ENCODE data around the gene LRRC14B.
"Not testable (repeated sequence)": the region's sequence is repeated elsewhere in the genome, so short reads cannot be mapped to it uniquely, and the experiment has no call there.

The LRRC14B gene

DNA sequence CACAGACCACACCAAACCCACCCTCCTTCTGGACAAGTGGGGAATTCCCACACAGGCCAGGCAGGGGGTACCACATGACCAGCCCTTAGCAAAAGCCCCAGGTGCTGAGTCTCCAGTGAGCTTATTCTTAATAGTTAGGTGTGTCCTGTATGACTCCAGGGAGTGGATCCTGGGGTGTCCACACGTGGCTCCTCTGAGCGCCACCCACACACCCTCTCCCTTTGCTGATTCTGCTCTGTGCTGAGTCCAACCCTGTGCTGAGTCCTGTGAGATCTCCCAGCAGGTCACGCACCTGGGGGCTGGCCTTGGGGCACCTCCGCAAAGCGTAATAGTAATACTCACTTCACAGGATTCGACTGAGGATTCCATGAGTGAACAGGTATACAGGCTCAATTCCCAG lies 12.7 kb downstream of the LRRC14B start:
- TF ChIP-seq POU2F2 (IDR thresholded peaks at IDR 0.05; ENCODE audit: low read depth, low read length) (no peak), SPI1 (IDR thresholded peaks at IDR 0.05; ENCODE audit: low read depth, low read length) (no peak), POLR2AphosphoS5 (IDR thresholded peaks at IDR 0.05; ENCODE audit: low read depth, low read length) (no peak), TAF1 (IDR thresholded peaks at IDR 0.05; ENCODE audit: low read depth, low read length) (no peak), POLR2A (IDR thresholded peaks at IDR 0.05; ENCODE audit: low read depth, low read length) (no peak), PAX5 (IDR thresholded peaks at IDR 0.05; ENCODE audit: insufficient read depth, low read length, severe bottlenecking) (no peak)
- FAIRE-seq: no peak
- DNase-seq (ENCODE audit: insufficient read length, low spot score): no peak

DNA sequence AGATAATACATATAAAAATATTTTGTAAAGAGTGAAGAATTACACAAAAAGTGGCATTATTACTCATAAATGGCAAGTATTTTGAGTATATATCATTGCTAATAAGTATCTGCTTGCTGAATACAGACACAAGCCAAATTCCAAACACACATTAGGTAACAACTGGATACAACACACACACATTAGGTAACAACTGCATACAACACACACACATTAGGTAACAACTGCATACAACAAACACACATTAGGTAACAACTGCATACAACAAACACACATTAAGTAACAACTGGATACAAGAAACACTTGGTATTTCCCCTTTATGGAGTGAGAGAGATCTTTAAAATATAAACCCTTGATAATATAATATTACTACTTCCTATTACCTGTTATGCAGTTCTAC lies 13.2 kb downstream of the LRRC14B start:
- TF ChIP-seq POU2F2 (IDR thresholded peaks at IDR 0.05; ENCODE audit: low read depth, low read length) (no peak), POLR2A (IDR thresholded peaks at IDR 0.05; ENCODE audit: low read depth, low read length) (no peak), TAF1 (IDR thresholded peaks at IDR 0.05; ENCODE audit: low read depth, low read length) (no peak), SPI1 (IDR thresholded peaks at IDR 0.05; ENCODE audit: low read depth, low read length) (no peak), PAX5 (IDR thresholded peaks at IDR 0.05; ENCODE audit: insufficient read depth, low read length, severe bottlenecking) (no peak), POLR2AphosphoS5 (IDR thresholded peaks at IDR 0.05; ENCODE audit: low read depth, low read length) (no peak)
- FAIRE-seq (no peak), DNase-seq (ENCODE audit: insufficient read length, low spot score) (no peak)

DNA sequence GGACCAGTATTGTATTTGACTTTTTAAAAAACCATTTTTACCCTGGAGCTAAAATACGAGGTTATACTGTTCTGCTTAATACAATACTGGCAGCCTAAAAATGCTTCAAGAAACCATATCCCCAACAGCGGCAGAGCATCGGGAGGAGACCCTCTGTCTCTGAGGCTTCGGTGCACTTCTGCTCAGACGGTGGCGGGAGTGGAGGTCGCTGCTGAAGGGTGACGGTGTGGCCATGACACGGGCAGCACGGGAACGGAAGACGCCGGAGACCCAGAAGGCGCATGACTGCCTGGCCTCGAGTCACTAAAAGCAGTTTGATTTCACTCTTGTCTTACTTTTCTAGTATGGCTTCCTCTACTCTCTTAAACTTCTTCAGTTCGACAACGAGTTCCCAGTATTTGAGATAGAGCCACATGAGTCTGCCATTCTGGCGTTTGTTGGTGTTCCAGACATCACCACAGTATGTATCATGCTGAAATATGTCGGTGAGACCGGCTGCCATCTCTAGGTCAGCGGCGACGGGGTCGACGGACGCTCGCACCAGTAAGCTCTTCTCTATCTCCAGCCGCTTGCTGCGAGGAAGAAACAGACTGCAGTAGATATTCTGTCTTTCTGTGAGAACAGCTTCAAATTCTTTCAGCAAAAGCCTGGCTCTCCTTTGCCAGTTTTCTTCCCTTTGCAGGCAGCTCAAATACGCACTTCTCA lies 13.8 kb downstream of the LRRC14B start:
- no peak for FAIRE-seq
- DNase-seq (ENCODE audit: insufficient read length, low spot score): peak; percentile 1
- TF ChIP-seq POLR2A (IDR thresholded peaks at IDR 0.05; ENCODE audit: low read depth, low read length) (no peak), PAX5 (IDR thresholded peaks at IDR 0.05; ENCODE audit: insufficient read depth, low read length, severe bottlenecking) (no peak), SPI1 (IDR thresholded peaks at IDR 0.05; ENCODE audit: low read depth, low read length) (no peak), TAF1 (IDR thresholded peaks at IDR 0.05; ENCODE audit: low read depth, low read length) (no peak), POU2F2 (IDR thresholded peaks at IDR 0.05; ENCODE audit: low read depth, low read length) (no peak), POLR2AphosphoS5 (IDR thresholded peaks at IDR 0.05; ENCODE audit: low read depth, low read length) (no peak)

DNA sequence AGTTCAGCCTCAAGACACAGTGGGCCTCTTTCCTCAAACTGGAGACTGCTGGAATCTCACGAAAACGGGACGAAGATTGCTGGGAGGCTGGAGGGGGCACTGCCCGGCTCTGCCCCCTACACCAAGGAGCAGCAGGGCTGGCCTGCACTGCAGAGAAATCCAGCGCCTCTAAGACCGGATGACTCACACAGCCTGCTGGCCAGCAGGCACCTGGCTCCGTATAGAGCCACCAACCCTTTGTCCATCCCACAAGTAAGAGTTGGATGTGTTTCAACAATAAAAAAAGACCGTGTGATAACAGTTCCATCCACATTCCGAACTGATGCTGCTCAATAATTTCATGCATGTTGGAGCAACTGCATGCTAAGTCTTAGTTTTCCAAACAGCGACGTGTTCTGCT lies 15.1 kb downstream of the LRRC14B start:
- DNase-seq (ENCODE audit: insufficient read length, low spot score): peak; percentile 0
- FAIRE-seq: no peak
- TF ChIP-seq PAX5 (IDR thresholded peaks at IDR 0.05; ENCODE audit: insufficient read depth, low read length, severe bottlenecking) (no peak), POU2F2 (IDR thresholded peaks at IDR 0.05; ENCODE audit: low read depth, low read length) (no peak), TAF1 (IDR thresholded peaks at IDR 0.05; ENCODE audit: low read depth, low read length) (no peak), SPI1 (IDR thresholded peaks at IDR 0.05; ENCODE audit: low read depth, low read length) (no peak), POLR2A (IDR thresholded peaks at IDR 0.05; ENCODE audit: low read depth, low read length) (no peak), POLR2AphosphoS5 (IDR thresholded peaks at IDR 0.05; ENCODE audit: low read depth, low read length) (no peak)

DNA sequence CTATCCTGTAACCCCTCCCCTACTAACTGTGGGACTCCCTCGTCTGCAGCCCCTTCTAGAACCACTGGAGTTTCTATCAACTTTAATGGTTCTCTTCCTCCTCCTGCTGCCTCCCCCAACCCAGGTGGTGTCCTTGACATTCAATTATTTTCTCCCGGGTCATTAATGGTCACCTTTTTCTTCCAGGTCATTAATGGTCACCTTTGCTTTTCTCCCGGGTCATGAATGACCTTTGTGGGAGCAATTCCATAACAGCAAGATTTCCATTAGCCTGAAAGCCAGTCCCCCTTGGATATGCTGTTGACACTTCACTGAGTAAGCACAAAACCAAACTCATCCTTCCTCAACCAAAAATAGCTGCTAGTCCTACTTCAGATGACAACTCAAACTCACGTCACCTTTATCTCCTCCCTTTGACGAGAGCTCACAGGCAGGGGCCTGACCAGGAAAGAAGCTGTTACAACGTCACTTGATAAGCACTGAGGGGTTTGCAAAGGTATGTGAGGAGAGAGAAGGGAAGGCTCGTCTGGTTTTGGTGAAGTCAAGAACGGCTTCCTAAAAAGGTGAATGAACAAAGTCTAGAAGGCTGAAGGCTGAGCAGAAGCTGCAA lies 15.7 kb downstream of the LRRC14B start:
- FAIRE-seq (no peak), DNase-seq (ENCODE audit: insufficient read length, low spot score) (no peak)
- TF ChIP-seq POLR2AphosphoS5 (IDR thresholded peaks at IDR 0.05; ENCODE audit: low read depth, low read length) (no peak), POLR2A (IDR thresholded peaks at IDR 0.05; ENCODE audit: low read depth, low read length) (no peak), POU2F2 (IDR thresholded peaks at IDR 0.05; ENCODE audit: low read depth, low read length) (no peak), SPI1 (IDR thresholded peaks at IDR 0.05; ENCODE audit: low read depth, low read length) (no peak), PAX5 (IDR thresholded peaks at IDR 0.05; ENCODE audit: insufficient read depth, low read length, severe bottlenecking) (no peak)

DNA sequence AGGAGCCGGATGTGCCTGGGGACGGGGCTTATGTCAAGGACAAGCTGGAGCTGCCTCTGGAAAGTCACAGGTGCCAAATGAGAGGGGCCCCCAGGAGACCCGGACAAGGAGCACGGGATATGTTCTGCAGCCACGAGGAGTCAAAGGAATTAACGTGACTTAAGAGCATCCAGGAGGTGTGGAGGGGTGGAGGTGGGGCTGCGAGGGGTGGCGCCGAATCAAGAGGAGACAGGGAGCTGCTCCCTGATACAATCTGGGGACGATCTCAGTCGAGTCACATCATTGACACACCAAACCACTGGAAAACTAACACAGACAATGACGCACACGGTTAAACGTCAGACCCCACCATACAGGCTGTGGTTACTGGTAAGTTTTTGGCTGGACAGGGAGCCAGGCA lies 16.3 kb downstream of the LRRC14B start:
- no peak for TF ChIP-seq POLR2AphosphoS5 (IDR thresholded peaks at IDR 0.05; ENCODE audit: low read depth, low read length)
- TF ChIP-seq SPI1 (IDR thresholded peaks at IDR 0.05; ENCODE audit: low read depth, low read length): no peak
- no peak for TF ChIP-seq POU2F2 (IDR thresholded peaks at IDR 0.05; ENCODE audit: low read depth, low read length)
- TF ChIP-seq PAX5 (IDR thresholded peaks at IDR 0.05; ENCODE audit: insufficient read depth, low read length, severe bottlenecking): no peak
- DNase-seq (ENCODE audit: insufficient read length, low spot score) (no peak), FAIRE-seq (no peak)

DNA sequence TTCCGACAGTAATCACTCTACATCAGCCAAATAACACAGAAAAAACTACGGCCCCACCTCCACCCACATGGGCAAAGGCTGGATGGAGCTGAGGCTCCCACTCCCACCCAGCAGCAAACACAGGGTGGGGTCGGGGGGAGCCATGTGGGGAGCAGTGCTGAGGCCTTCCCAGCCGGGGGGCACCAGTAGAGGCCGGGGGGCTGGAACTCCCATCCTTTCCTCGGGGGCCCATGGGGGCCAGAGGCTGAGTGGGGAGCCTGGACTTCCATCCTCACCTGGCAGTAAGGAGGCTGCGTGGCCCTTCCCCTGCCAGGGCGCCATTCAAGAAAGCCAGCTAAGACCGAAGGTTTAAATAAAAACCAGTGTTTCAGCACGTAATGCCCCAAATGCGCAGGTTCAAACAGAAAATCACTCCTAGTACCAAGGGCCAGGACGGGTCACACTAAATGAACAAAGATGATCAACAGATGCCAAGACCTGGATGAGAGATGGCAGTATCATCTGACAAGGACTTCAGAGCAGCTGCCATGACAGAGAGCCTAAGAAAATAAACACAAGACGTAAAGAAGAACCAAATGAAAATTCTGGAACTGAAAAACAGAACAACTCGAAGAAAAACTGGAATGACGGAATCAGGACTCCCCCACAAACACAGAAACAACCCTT lies 17.3 kb downstream of the LRRC14B start:
- TF ChIP-seq TAF1 (IDR thresholded peaks at IDR 0.05; ENCODE audit: low read depth, low read length): no peak
- TF ChIP-seq POLR2A (IDR thresholded peaks at IDR 0.05; ENCODE audit: low read depth, low read length): no peak
- no peak for TF ChIP-seq PAX5 (IDR thresholded peaks at IDR 0.05; ENCODE audit: insufficient read depth, low read length, severe bottlenecking)
- TF ChIP-seq SPI1 (IDR thresholded peaks at IDR 0.05; ENCODE audit: low read depth, low read length): no peak
- no peak for TF ChIP-seq POU2F2 (IDR thresholded peaks at IDR 0.05; ENCODE audit: low read depth, low read length)
- TF ChIP-seq POLR2AphosphoS5 (IDR thresholded peaks at IDR 0.05; ENCODE audit: low read depth, low read length): no peak
- FAIRE-seq (no peak), DNase-seq (ENCODE audit: insufficient read length, low spot score) (no peak)

DNA sequence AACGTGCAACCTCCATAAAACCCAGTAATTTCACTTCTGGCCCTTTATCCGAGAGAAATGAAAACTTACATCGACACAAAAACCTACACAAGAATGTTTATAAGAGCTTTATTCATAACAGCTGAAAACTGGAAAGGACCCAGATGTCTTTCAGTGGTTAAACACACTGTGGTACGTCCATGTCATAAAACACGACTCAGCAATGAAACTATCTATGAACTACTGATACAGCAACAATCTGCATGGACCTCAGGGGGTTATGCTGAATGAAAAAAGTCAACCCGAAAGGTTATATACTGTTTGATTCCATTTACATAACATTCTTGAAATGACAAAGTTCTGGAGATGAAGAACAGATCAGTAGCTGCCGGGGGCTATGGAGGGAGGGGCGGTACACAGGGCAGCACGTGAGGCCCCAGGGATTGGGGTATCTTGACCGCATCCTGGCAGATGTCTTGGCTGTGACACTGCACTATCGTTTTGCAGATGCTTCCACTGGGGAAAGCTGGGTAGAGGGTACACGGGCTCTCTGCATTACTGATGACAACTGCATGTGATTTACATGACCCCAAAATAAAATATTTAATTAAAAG lies 22.6 kb downstream of the LRRC14B start:
- TF ChIP-seq PAX5 (IDR thresholded peaks at IDR 0.05; ENCODE audit: insufficient read depth, low read length, severe bottlenecking): no peak
- FAIRE-seq (no peak), DNase-seq (ENCODE audit: insufficient read length, low spot score) (no peak)

DNA sequence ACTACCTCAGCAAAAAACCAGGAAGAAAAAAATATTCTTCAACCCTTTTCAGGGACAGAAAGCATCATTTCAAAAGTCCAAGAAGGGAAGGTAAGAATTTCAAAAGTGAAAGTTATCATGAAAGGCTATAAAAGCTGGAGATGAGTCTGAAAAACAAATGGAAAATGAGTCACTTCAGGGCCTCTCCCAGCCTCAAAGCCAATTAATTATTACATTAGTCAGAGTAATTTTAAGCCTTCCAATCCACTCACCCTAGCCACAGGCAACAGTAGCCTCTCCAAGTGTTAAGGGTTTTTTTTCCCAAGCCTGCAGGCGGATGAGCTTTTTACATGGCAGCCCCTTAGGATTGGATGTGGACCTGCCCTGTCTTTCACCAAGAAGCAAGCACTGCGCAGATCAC lies 24.0 kb downstream of the LRRC14B start:
- DNase-seq (ENCODE audit: insufficient read length, low spot score); FAIRE-seq: not testable (repeated sequence)

DNA sequence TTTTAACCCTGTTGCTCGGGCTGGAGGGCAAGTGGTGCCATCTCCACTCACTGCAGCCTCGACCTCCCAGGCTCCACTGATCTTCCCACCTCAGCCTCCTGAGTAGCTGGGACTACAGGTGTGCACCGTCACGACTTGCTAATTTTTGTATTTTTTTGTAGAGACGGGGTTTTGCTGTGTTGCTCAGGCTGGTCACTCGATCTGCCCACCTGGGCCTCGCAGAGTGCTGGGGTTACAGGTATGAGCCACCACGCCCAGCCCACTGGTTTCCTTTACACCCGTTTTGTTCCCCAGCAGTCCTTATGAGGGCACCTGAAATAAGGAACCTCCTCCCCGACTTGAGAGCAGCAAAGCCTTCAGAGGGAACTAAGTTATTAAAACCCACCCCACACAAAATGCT lies 24.8 kb downstream of the LRRC14B start:
- DNase-seq (ENCODE audit: insufficient read length, low spot score); FAIRE-seq: not testable (repeated sequence)
